ENCODE data around the gene DENND5B. TPM values are rescaled to one million over a fixed set of nuclear protein-coding genes. Genes with fewer than 3 reads are reported as not detected.

DENND5B gene
- total and polyA plus RNA-seq, 2 of the 4 experiments (the other 2 are of a cell fraction), result 5.5 to 13.4 TPM

- Histone ChIP-seq H3K27me3 (ENCODE audit: control insufficient read depth, insufficient read depth, low read length) (no peaks in the 10 kb centered on the region), H2AK5ac (ENCODE audit: low read depth, low read length) (no peak overlapping the region), H2BK20ac (ENCODE audit: low read depth, low read length) (0 out of 2 replicates have a peak overlapping the region, but pooled peaks have one; percentile 18), H4K5ac (ENCODE audit: low read depth, low read length) (no peak overlapping the region; the same call in 1 of the 2 replicates), H4K91ac (ENCODE audit: insufficient read depth, low read depth, low read length) (no peak overlapping the region), H3K9me1 (ENCODE audit: insufficient read depth, low read length) (peaks cover 5% of the 10 kb centered on the region; the same call in 1 of the 2 replicates), H4K20me1 (ENCODE audit: insufficient read depth, low read length) (no peaks in the 10 kb centered on the region), H2AK9ac (replicated peaks; ENCODE audit: low read depth, low read length, poor library complexity) (no peak overlapping the region), H3K9ac (ENCODE audit: low read depth, low read length) (no peak overlapping the region), H2BK15ac (ENCODE audit: low read depth, low read length) (0 out of 3 replicates have a peak overlapping the region, but pooled peaks have one; percentile 15), H3K23ac (ENCODE audit: low read depth, low read length) (no peak overlapping the region), H3K18ac (ENCODE audit: low read depth, low read length) (peak overlapping the region; percentile 29; the same call in 1 of the 2 replicates), H3K79me1 (ENCODE audit: low read depth in 1 of 2, low read length in 2 of 2) (peaks cover 22 to 48% of the 10 kb centered on the region in 2 experiments), H3K4me1 (ENCODE audit: control insufficient read depth, insufficient read depth, low read length) (peaks cover 11% of the 10 kb centered on the region; the same call in 1 of the 2 replicates), H3K14ac (replicated peaks; ENCODE audit: low read depth, low read length) (no peak overlapping the region), H2AFZ (replicated peaks; ENCODE audit: low read length, poor library complexity) (no peak overlapping the region), H3K4ac (ENCODE audit: low read depth, low read length) (no peak overlapping the region), H2BK5ac (ENCODE audit: low read depth, low read length, poor library complexity, severe bottlenecking) (peak overlapping the region; percentile 29), H3K27ac (ENCODE audit: insufficient read depth, low read length) (no peak overlapping the region), H2BK120ac (ENCODE audit: low read depth, low read length) (peak overlapping the region; percentile 21; the same call in 1 of the 2 replicates), H3K56ac (ENCODE audit: extremely low read depth, insufficient read depth, low read length) (no peak overlapping the region), H4K8ac (ENCODE audit: low read depth in 2 of 2, low read length in 2 of 2) (peak overlapping the region in 1 of 2 experiments; percentile 23; a peak in 1 of 4 replicates), H3K36me3 (ENCODE audit: control insufficient read depth, insufficient read depth, low read length) (no peaks in the 10 kb centered on the region), H3K4me2 (ENCODE audit: low read depth, low read length) (no peak overlapping the region; the same call in 1 of the 2 replicates), H3K9me3 (ENCODE audit: control insufficient read depth, insufficient read depth, low read length) (peaks cover 4% of the 10 kb centered on the region; the same call in 1 of the 2 replicates), H3K4me3 (ENCODE audit: insufficient read depth, low read depth, low read length) (no peak overlapping the region)
- in situ Hi-C loops (cut with MboI; ENCODE audit: low sequenced_read_pairs) (no loop called here), dilution Hi-C loops (cut with HindIII; ENCODE audit: low sequenced_read_pairs, unreplicated experiment) (no loop called here), intact Hi-C loops (cut with micrococcal nuclease) (no loop called here)
- no TSS peak for BruUV-seq (replicated peaks)
- ChIA-PET POLR2A (ENCODE audit: unreplicated experiment) (no interaction called here), CTCF (no interaction called here)
- TF ChIP-seq RFX5 (IDR thresholded peaks at IDR 0.05; ENCODE audit: low read depth, low read length) (no peak), SMC3 (IDR thresholded peaks at IDR 0.05; ENCODE audit: low read depth, low read length) (no peak), BHLHE40 (IDR thresholded peaks at IDR 0.05; ENCODE audit: low read depth, low read length) (no peak), MAFK (IDR thresholded peaks at IDR 0.05; ENCODE audit: low read depth, low read length) (no peak), POLR2A (IDR thresholded peaks at IDR 0.05; ENCODE audit: low read depth, low read length) (no peak), MAZ (IDR thresholded peaks at IDR 0.05; ENCODE audit: borderline replicate concordance, low read depth, low read length) (no peak), MXI1 (IDR thresholded peaks at IDR 0.05; ENCODE audit: borderline replicate concordance, low read depth, low read length) (no peak), FOS (IDR thresholded peaks at IDR 0.05; ENCODE audit: low read depth, low read length) (no peak), CTCF (conservative IDR thresholded peaks at IDR 0.05; ENCODE audit: low read depth, low read length) (no peak), CHD1 (IDR thresholded peaks at IDR 0.05; ENCODE audit: low read depth, low read length) (no peak), RAD21 (IDR thresholded peaks at IDR 0.05; ENCODE audit: low read length) (no peak), CEBPB (IDR thresholded peaks at IDR 0.05; ENCODE audit: low read depth, low read length) (no peak), USF2 (IDR thresholded peaks at IDR 0.05; ENCODE audit: low read depth, low read length) (no peak)
- WGBS, 2 experiments (ENCODE audit: extremely low coverage in 2 of 2, insufficient read length in 1 of 2), result no CpG with 5 or more reads among the region's 4 CpGs
- DNase-seq, result no peak
- no peak for ATAC-seq (ENCODE audit: low read depth)
Observed at GRCh38 chr12:31508436-31509150, 82.3 kb downstream of the DENND5B start.

All from IMR-90 (cell line).